GM18508 (cell line): ENCODE data around the gene MAP3K10.
"Not testable (repeated sequence)": the region's sequence is repeated elsewhere in the genome, so short reads cannot be mapped to it uniquely, and the experiment has no call there.

Experiments
- ATAC-seq: cut with Tn5 transposase; IDR thresholded peaks from one replicate; pipeline ENCODE4 v1.9.1; 2021; ENCODE audit warnings: moderate number of reproducible peaks; ENCODE audit not compliant: insufficient read depth, unreplicated experiment

Gene MAP3K10

GRCh38 chr19:40190891-40191835 lies at the start of gene MAP3K10:
MAP3K10 (plus strand) TSS chr19:40191426; CDS start chr19:40192032, 606 bp downstream.
- no peak for ATAC-seq

- no peak for ATAC-seq
Observed at GRCh38 chr19:40141551-40141950, 49.7 kb upstream of the MAP3K10 start.

GRCh38 chr19:40143612-40144011 lies 47.6 kb upstream of the MAP3K10 start:
- ATAC-seq: no peak

- no peak for ATAC-seq
Observed at GRCh38 chr19:40144151-40144550, 47.1 kb upstream of the MAP3K10 start.

GRCh38 chr19:40144947-40145748 lies 46.1 kb upstream of the MAP3K10 start:
- ATAC-seq: no peak

- ATAC-seq: not testable (repeated sequence)
Observed at GRCh38 chr19:40145749-40146029, 45.5 kb upstream of the MAP3K10 start.

- no peak for ATAC-seq
Observed at GRCh38 chr19:40147338-40147692, 43.9 kb upstream of the MAP3K10 start.

GRCh38 chr19:40147693-40148347 lies 43.4 kb upstream of the MAP3K10 start:
- no peak for ATAC-seq

GRCh38 chr19:40149501-40149900 lies 41.7 kb upstream of the MAP3K10 start:
- ATAC-seq: no peak

GRCh38 chr19:40150170-40150569 lies 41.1 kb upstream of the MAP3K10 start:
- no peak for ATAC-seq

GRCh38 chr19:40154121-40154680 lies 37.0 kb upstream of the MAP3K10 start:
- no peak for ATAC-seq

- ATAC-seq: no peak
Observed at GRCh38 chr19:40155749-40156265, 35.4 kb upstream of the MAP3K10 start.

- no peak for ATAC-seq
Observed at GRCh38 chr19:40157059-40157458, 34.2 kb upstream of the MAP3K10 start.

GRCh38 chr19:40159744-40160143 lies 31.5 kb upstream of the MAP3K10 start:
- ATAC-seq: no peak

- no peak for ATAC-seq
Observed at GRCh38 chr19:40162104-40162503, 29.1 kb upstream of the MAP3K10 start.

GRCh38 chr19:40163541-40164129 lies 27.6 kb upstream of the MAP3K10 start:
- no peak for ATAC-seq

- no peak for ATAC-seq
Observed at GRCh38 chr19:40165362-40165937, 25.8 kb upstream of the MAP3K10 start.

GRCh38 chr19:40169482-40170302 lies 21.5 kb upstream of the MAP3K10 start:
- ATAC-seq: not testable (repeated sequence)
